ENCODE data around the gene C11orf86.

C11orf86 gene

DNA sequence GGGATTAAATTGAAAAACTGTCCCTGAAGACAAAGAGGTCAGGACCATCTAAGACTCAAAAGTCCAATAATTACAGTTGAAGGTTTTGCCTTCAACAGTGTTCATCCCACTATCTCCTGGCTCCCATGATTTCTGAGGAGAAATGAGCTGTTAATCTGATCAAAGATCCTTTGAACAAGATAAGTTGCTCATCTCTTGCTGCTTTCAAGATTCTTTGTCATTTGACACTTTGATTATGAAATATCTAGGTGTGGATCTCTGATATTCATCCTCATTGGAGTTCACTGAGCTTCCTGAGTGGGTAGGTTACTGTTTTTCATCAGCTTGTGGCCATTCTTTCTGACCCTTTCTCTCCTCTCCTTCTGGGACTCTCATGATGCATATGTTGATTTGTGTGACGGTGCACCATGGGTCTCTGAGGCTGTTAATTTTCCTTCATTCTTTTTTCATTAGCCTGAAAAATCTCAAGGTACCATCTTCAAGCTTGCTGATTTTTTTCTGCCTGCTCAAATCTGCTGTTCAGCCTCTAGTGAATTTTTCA is 37.8 kb upstream of the C11orf86 start:
- TF ChIP-seq, protein P1, sequence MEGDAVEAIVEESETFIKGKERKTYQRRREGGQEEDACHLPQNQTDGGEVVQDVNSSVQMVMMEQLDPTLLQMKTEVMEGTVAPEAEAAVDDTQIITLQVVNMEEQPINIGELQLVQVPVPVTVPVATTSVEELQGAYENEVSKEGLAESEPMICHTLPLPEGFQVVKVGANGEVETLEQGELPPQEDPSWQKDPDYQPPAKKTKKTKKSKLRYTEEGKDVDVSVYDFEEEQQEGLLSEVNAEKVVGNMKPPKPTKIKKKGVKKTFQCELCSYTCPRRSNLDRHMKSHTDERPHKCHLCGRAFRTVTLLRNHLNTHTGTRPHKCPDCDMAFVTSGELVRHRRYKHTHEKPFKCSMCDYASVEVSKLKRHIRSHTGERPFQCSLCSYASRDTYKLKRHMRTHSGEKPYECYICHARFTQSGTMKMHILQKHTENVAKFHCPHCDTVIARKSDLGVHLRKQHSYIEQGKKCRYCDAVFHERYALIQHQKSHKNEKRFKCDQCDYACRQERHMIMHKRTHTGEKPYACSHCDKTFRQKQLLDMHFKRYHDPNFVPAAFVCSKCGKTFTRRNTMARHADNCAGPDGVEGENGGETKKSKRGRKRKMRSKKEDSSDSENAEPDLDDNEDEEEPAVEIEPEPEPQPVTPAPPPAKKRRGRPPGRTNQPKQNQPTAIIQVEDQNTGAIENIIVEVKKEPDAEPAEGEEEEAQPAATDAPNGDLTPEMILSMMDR (IDR thresholded peaks at IDR 0.05; ENCODE audit: control extremely low read depth, extremely low read depth, low read depth, missing control alignments), result no peak
- ChIA-PET CTCF (interaction anchor here (1.0 kb wide), 2 partner anchors 14 to 27 kb away, joined by 3 to 4 read pairs; no protein-coding TSS in a partner anchor), POLR2A (no interaction called here)
- DNase-seq (ENCODE audit: extremely low spot score), result no peak

- ChIA-PET CTCF (no interaction called here), POLR2A (no interaction called here)
- no peak for DNase-seq (ENCODE audit: extremely low spot score)
- TF ChIP-seq, protein P1 (IDR thresholded peaks at IDR 0.05; ENCODE audit: control extremely low read depth, extremely low read depth, low read depth, missing control alignments), result no peak
Observed at GRCh38 chr11:66938582-66939135, 36.4 kb upstream of the C11orf86 start.

- ChIA-PET POLR2A (no interaction called here), CTCF (interaction anchor here (1.0 to 1.4 kb wide), 3 partner anchors 9 to 13 kb away, joined by 3 to 5 read pairs (median 4); no protein-coding TSS in a partner anchor)
- TF ChIP-seq, protein P1 (IDR thresholded peaks at IDR 0.05; ENCODE audit: control extremely low read depth, extremely low read depth, low read depth, missing control alignments), result no peak
- DNase-seq (ENCODE audit: extremely low spot score), result no peak
Observed at GRCh38 chr11:66950112-66950535, 25.0 kb upstream of the C11orf86 start.

GRCh38 chr11:66951135-66951534 is 24.0 kb upstream of the C11orf86 start:
- TF ChIP-seq, protein P1 (IDR thresholded peaks at IDR 0.05; ENCODE audit: control extremely low read depth, extremely low read depth, low read depth, missing control alignments), result no peak
- ChIA-PET CTCF (interaction anchor here (1.2 to 1.4 kb wide), 3 partner anchors 8 to 14 kb away, joined by 4 to 5 read pairs (median 4); no protein-coding TSS in a partner anchor), POLR2A (no interaction called here)
- DNase-seq (ENCODE audit: extremely low spot score), result no peak

- ChIA-PET POLR2A (no interaction called here), CTCF (no interaction called here)
- TF ChIP-seq, protein P1 (IDR thresholded peaks at IDR 0.05; ENCODE audit: control extremely low read depth, extremely low read depth, low read depth, missing control alignments), result no peak
- DNase-seq (ENCODE audit: extremely low spot score), result no peak
Observed at GRCh38 chr11:66951927-66952337, 23.2 kb upstream of the C11orf86 start.

GRCh38 chr11:66953081-66953833 is 21.8 kb upstream of the C11orf86 start:
- ChIA-PET CTCF (no interaction called here), POLR2A (no interaction called here)
- TF ChIP-seq, protein P1 (IDR thresholded peaks at IDR 0.05; ENCODE audit: control extremely low read depth, extremely low read depth, low read depth, missing control alignments), result no peak
- DNase-seq (ENCODE audit: extremely low spot score), result no peak
